GM23338 (cell line): ENCODE data around the gene GABRE. TPM values are rescaled to one million over a fixed set of nuclear protein-coding genes. Genes with fewer than 3 reads are reported as not detected.

Experiments used
- ATAC-seq: fragments of 200-7000 bp; cut with Tn5 transposase; 3 replicates; pipeline ENCODE4 v1.9.1; 2020
- DNase-seq: peaks from one replicate; pipeline ENCODE4 v3.0.0-alpha.2; 2015; ENCODE audit warnings: low spot score
- H2AFZ ChIP-seq: fragments of 200-600 bp; sonication (generic); 2 replicates; pipeline ENCODE4 v1.8.0; 2016; ENCODE audit warnings: antibody characterized with exemption, mild to moderate bottlenecking, moderate library complexity
- H3F3A ChIP-seq: fragments of 200-600 bp; sonication (generic); replicated peaks from 2 replicates; pipeline ENCODE4 v1.8.0; 2017; ENCODE audit warnings: antibody characterized with exemption, mixed run types, low read depth
- H3K27ac ChIP-seq: fragments of 200-600 bp; sonication (generic); 2 replicates; pipeline ENCODE4 v1.6.1; 2016; ENCODE audit warnings: low read depth
- H3K27me3 ChIP-seq: fragments of 200-600 bp; sonication (generic); 2 replicates; pipeline ENCODE4 v1.8.0; 2016; ENCODE audit warnings: mild to moderate bottlenecking, mixed run types, moderate library complexity; ENCODE audit not compliant: insufficient read depth
- H3K36me3 ChIP-seq: fragments of 200-600 bp; sonication (generic); 2 replicates; pipeline ENCODE4 v1.8.0; 2016; ENCODE audit warnings: mild to moderate bottlenecking; ENCODE audit not compliant: insufficient read depth
- H3K4me1 ChIP-seq: fragments of 200-600 bp; sonication (generic); 2 replicates; pipeline ENCODE4 v1.8.0; 2016; ENCODE audit warnings: mild to moderate bottlenecking, moderate library complexity; ENCODE audit not compliant: insufficient read depth
- H3K4me2 ChIP-seq: fragments of 200-600 bp; sonication (generic); 2 replicates; pipeline ENCODE4 v1.7.1; 2017; ENCODE audit warnings: mixed run types
- H3K4me3 ChIP-seq: fragments of 200-600 bp; sonication (generic); 2 replicates; pipeline ENCODE4 v1.6.1; 2016; ENCODE audit warnings: mixed run types
- H3K79me2 ChIP-seq: fragments of 200-600 bp; sonication (generic); replicated peaks from 2 replicates; pipeline ENCODE4 v1.8.0; 2017; ENCODE audit warnings: mild to moderate bottlenecking; ENCODE audit not compliant: insufficient read depth
- H3K9me2 ChIP-seq: fragments of 200-600 bp; sonication (generic); 2 replicates; pipeline ENCODE4 v1.8.0; 2017; ENCODE audit not compliant: insufficient read depth
- H4K20me1 ChIP-seq: fragments of 200-600 bp; sonication (generic); replicated peaks from 2 replicates; pipeline ENCODE4 v1.8.0; 2017; ENCODE audit warnings: mild to moderate bottlenecking; ENCODE audit not compliant: insufficient read depth
- H3K27ac Mint-ChIP-seq: 2 replicates; pipeline ENCODE4 v1.8.0; 2020; ENCODE audit warnings: inconsistent platforms, mild to moderate bottlenecking, moderate library complexity, mixed read lengths
- H3K27me3 Mint-ChIP-seq: 3 replicates; pipeline ENCODE4 v1.8.0; 2022; ENCODE audit warnings: low read depth, mild to moderate bottlenecking, moderate library complexity, mixed read lengths, inconsistent platforms; ENCODE audit not compliant: insufficient read depth, poor library complexity
- H3K36me3 Mint-ChIP-seq: 3 replicates; pipeline ENCODE4 v1.8.0; 2021; ENCODE audit warnings: low read depth, mild to moderate bottlenecking, inconsistent platforms, moderate library complexity, mixed read lengths
- H3K4me1 Mint-ChIP-seq: 3 replicates; pipeline ENCODE4 v1.8.0; 2020; ENCODE audit warnings: mild to moderate bottlenecking, inconsistent platforms, mixed read lengths
- H3K4me3 Mint-ChIP-seq: 3 replicates; pipeline ENCODE4 v1.8.0; 2021; ENCODE audit warnings: moderate library complexity, mild to moderate bottlenecking, inconsistent platforms, mixed read lengths
- H3K9me3 Mint-ChIP-seq: 3 replicates; pipeline ENCODE4 v1.8.0; 2020; ENCODE audit warnings: moderate library complexity, mild to moderate bottlenecking, inconsistent platforms, mixed read lengths
- CREB1 ChIP-seq: fragments of 250-450 bp; sonication (Bioruptor Pico); IDR thresholded peaks from 2 replicates; pipeline ENCODE4 v1.5.0; 2020; ENCODE audit warnings: low read depth, mild to moderate bottlenecking, moderate library complexity
- CTCF ChIP-seq, 2 experiments: fragments of 200-600 bp in 1 of 2; sonication (generic) in 1 of 2; conservative IDR thresholded peaks; 2 replicates each; pipeline versions ENCODE4 v1.5.1 to v1.6.1; 2016 to 2017; ENCODE audit warnings: antibody characterized with exemption in 2 of 2, low read depth in 2 of 2, mild to moderate bottlenecking in 2 of 2, moderate library complexity in 1 of 2
- ETS1 ChIP-seq: IDR thresholded peaks from 2 replicates; pipeline ENCODE4 v1.6.1; 2016; ENCODE audit warnings: antibody characterized with exemption
- EZH2 ChIP-seq: fragments of 200-600 bp; sonication (generic); IDR thresholded peaks from one replicate; pipeline ENCODE4 v1.8.0; 2017; ENCODE audit warnings: antibody characterized with exemption, mild to moderate bottlenecking, low read depth; ENCODE audit not compliant: unreplicated experiment
- EZH2phosphoT487 ChIP-seq: fragments of 200-600 bp; sonication (generic); IDR thresholded peaks from one replicate; pipeline ENCODE4 v1.8.1; 2018; ENCODE audit warnings: antibody characterized with exemption; ENCODE audit not compliant: unreplicated experiment
- JUNB ChIP-seq: IDR thresholded peaks from one replicate; pipeline ENCODE4 v1.6.1; 2016; ENCODE audit warnings: antibody characterized with exemption; ENCODE audit not compliant: unreplicated experiment
- NANOG ChIP-seq: IDR thresholded peaks from 2 replicates; pipeline ENCODE4 v1.6.1; 2016; ENCODE audit warnings: antibody characterized with exemption, borderline replicate concordance
- POLR2AphosphoS5 ChIP-seq: IDR thresholded peaks from 2 replicates; pipeline ENCODE4 v1.6.1; 2016; ENCODE audit warnings: antibody characterized with exemption, low read depth
- REST ChIP-seq: IDR thresholded peaks from one replicate; pipeline ENCODE4 v1.6.1; 2018; ENCODE audit warnings: antibody characterized with exemption; ENCODE audit not compliant: unreplicated experiment
- STAT1 ChIP-seq: IDR thresholded peaks from one replicate; pipeline ENCODE4 v1.6.1; 2016; ENCODE audit warnings: antibody characterized with exemption; ENCODE audit not compliant: unreplicated experiment
- ZNF114 ChIP-seq: fragments of 250-450 bp; sonication (Bioruptor Pico); IDR thresholded peaks from 2 replicates; pipeline ENCODE4 v1.5.0; 2020; ENCODE audit warnings: mild to moderate bottlenecking, moderate library complexity
- ZNF331 ChIP-seq: fragments of 250-450 bp; sonication (Bioruptor Pico); IDR thresholded peaks from 2 replicates; pipeline ENCODE4 v1.5.0; 2020; ENCODE audit warnings: low read depth, mild to moderate bottlenecking, moderate library complexity
- polyA plus RNA-seq: library from polyadenylated mRNA; unstranded; fragments of >200 nt; fragmentation: Nextera tagmentation; extraction: Ambion mirVana; gene quantifications from 2 replicates; pipeline ENCODE4 v1.2.1, GENCODE V29; 2016
- total RNA-seq: library from RNA; depleted of rRNA; stranded (reverse); fragments of >200 nt; shearing (Covaris generic); gene quantifications from 2 replicates; pipeline ENCODE4 v1.2.3, GENCODE V29; 2014

Gene GABRE
- total and polyA plus RNA-seq, 2 experiments from 2014 or later: 4.9 to 8.3 TPM

GRCh38 chrX:151920530-151920929, 53.9 kb downstream of the GABRE start:
- TF ChIP-seq EZH2phosphoT487 (no peak), POLR2AphosphoS5 (no peak), ZNF331 (CRISPR knock-in tag) (no peak)
- no peak overlapping the region for H3K4me3 Mint-ChIP-seq
- Histone ChIP-seq H3K4me3 (no peak overlapping the region), H3K79me2 (no peaks in the 10 kb centered on the region), H3F3A (no peaks in the 10 kb centered on the region), H3K4me1 (no peaks in the 10 kb centered on the region), H3K9me2 (no peaks in the 10 kb centered on the region), H4K20me1 (no peaks in the 10 kb centered on the region), H3K4me2 (no peak overlapping the region), H3K27ac (no peak overlapping the region), H3K36me3 (no peaks in the 10 kb centered on the region), H3K27me3 (no peaks in the 10 kb centered on the region), H2AFZ (no peak overlapping the region)
- no peak for DNase-seq
- H3K9me3 Mint-ChIP-seq: no peaks in the 10 kb centered on the region
- ATAC-seq: no peak
- no peaks in the 10 kb centered on the region for H3K36me3 Mint-ChIP-seq
- H3K4me1 Mint-ChIP-seq: no peaks in the 10 kb centered on the region
- H3K27ac Mint-ChIP-seq: no peak overlapping the region
- peaks cover 2% of the 10 kb centered on the region for H3K27me3 Mint-ChIP-seq

DNA sequence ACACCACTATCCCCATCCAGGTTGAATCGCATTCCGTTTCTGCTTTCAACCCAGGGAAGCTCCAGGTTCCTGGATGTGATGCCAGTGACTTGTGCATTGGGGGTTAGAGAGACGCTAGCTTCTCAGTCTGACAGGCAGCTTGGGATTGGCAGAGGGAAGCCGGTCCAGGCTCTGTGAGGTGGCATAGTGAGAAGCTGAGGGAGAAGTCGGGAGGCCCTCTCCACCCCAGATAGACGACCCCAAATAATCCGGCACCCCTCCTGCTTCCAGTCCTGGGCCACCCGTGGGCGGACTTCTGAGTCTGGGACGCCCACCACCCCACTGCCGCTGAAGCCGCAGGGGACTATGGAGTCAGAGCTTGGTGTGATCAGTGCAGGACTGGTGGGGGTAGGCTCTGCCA, 54.4 kb downstream of the GABRE start:
- Mint-ChIP-seq H3K4me1 (no peaks in the 10 kb centered on the region), H3K27ac (no peak overlapping the region), H3K27me3 (peaks cover 2% of the 10 kb centered on the region), H3K9me3 (no peaks in the 10 kb centered on the region), H3K4me3 (no peak overlapping the region), H3K36me3 (no peaks in the 10 kb centered on the region)
- Histone ChIP-seq H4K20me1 (no peaks in the 10 kb centered on the region), H3K27me3 (no peaks in the 10 kb centered on the region), H3F3A (no peaks in the 10 kb centered on the region), H3K27ac (no peak overlapping the region), H3K4me1 (no peaks in the 10 kb centered on the region), H3K4me2 (no peak overlapping the region), H3K36me3 (no peaks in the 10 kb centered on the region), H3K79me2 (no peaks in the 10 kb centered on the region), H3K9me2 (no peaks in the 10 kb centered on the region), H2AFZ (no peak overlapping the region), H3K4me3 (no peak overlapping the region)
- ATAC-seq: no peak
- no peak for DNase-seq
- TF ChIP-seq JUNB (no peak), REST (no peak), CREB1 (CRISPR knock-in tag) (no peak), EZH2phosphoT487 (no peak), POLR2AphosphoS5 (no peak), NANOG (no peak), CTCF (conservative IDR thresholded peaks at IDR 0.05; ENCODE audit: low read depth in 2 of 2) (no peak), ETS1 (no peak), STAT1 (no peak), ZNF331 (CRISPR knock-in tag) (no peak), ZNF114 (CRISPR knock-in tag) (no peak), EZH2 (no peak)
